AG08396 (cell line): ENCODE data around the gene PUS1.

Experiments used
- DNase-seq: peaks from one replicate; pipeline ENCODE4 v3.0.0; 2012; ENCODE audit warnings: low spot score, mixed read lengths

Gene PUS1

DNA sequence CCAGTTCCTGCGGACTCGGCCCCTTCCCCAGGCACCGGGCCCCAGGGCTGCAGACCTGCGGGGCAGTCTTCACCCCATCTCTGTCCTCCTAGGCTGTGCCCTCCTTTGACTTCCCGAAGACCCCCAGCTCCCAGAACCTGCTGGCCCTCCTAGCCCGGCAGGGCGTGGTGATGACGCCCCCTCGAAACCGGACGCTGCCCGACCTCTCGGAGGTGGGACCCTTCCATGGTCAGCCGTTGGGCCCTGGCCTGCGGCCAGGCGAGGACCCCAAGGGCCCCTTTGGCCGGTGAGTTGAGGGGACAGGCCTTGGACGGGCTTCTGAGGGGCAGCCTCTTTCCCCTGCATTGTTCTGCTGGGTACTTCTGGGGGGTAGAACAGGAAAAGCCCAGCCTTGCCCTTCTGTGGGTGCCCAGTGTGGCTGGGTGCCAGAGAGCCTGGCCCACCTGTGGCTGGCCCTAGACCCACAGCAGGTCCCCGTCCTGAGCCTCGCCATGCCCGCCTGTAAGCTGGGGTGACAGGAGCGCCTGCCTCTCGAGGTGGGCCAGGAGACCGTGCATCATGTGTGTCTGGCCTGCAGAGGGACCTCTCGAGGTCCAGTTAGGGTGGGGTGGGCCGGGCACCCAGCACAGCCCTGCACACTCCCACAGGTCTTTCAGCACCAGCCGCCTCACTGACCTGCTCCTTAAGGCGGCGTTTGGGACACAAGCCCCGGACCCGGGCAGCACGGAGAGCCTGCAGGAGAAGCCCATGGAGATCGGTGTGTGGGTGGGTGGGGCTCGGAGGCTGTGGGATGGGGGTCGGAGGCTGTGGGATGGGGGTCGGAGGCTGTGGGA lies 12.6 kb upstream of the PUS1 start:
- no peak for DNase-seq

DNA sequence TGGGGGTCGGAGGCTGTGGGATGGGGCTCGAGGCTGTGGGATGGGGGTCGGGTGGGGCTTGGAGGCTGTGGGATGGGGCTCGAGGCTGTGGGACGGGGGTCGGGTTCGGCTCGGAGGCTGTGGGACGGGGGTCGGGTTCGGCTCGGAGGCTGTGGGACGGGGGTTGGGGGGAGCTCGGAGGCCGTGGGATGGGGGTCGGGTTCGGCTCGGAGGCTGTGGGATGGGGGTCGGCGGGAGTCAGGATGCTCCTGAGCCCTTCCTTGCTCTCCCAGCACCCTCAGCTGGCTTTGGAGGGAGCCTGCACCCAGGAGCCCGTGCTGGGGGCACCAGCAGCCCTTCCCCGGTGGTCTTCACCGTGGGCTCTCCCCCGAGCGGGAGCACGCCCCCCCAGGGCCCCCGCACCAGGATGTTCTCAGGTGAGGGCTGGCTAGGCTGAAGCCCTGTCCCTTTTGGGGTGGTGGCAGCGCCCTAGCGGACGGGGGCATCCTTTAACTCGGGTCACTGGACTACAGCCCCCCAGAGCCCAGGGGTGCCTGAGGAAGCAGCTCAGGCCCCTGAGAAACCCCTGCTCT lies 11.9 kb upstream of the PUS1 start:
- no peak for DNase-seq

DNA sequence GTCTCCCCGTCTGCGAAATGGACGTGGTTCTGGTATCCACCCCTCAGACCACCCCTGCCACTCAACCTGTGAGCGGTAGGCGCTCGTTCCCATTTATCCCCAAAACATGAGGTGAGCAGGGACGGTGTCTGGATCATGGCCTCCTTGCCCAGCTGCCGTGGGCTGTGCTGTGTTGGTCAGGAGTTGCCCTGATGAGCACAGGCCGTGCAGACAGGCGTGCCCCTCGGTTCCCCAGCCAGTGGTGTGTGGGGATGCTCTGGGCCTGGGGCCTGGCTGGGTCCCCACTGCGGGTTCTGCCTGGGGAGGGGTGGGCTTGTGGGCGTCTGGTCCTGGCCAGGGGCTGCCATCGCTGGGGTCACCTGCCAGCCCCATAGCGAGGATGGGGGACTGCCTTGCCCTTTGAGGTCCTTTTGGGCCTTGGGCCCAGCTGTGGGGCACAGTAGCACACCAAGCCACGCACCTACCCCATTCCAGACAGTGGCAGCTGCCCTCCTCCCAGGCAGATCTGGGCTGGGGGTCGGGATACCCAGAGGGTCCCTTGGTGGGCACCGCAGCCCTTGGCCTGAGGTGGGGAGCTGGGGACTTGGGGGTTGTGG lies 11.3 kb upstream of the PUS1 start:
- no peak for DNase-seq

DNA sequence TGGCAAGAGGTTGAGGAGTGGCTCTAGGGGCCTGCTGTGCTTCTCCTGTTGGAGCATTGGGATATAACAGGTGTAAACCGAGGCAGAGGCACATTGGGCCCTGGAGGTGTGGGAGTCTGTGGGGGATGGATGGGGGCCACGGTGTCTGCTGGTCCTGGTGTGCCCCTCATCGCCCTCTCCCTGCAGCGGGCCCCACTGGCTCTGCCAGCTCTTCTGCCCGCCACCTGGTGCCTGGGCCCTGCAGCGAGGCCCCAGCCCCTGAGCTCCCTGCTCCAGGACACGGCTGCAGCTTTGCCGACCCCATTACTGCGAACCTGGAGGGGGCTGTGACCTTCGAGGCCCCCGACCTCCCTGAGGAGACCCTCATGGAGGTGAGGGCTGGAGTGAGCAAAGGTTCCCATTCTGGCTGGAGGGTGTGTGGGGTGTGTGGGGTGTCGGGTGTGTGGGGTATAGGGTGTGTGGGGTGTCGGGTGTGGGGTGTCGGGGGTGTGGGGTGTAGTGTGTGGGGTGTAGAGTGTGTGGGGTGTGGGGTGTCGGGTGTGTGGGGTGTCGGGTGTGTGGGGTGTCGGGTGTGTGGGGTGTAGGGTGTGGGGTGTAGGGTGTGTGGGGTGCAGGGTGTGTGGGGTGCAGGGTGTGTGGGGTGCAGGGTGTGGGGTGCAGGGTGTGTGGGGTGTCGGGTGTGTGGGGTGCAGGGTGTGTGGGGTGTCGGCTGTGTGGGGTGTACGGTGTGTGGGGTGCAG lies 10.6 kb upstream of the PUS1 start:
- no peak for DNase-seq

DNA sequence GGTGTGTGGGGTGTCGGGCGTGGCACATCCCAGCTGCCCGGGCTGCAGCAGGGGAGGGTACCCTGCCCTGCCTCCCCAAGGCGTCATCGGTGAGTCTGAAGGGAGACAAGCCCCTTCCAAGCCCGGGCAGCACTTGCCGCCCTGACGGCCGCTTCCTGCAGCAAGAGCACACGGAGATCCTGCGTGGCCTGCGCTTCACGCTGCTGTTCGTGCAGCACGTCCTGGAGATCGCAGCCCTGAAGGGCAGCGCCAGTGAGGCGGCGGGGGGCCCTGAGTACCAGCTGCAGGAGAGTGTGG lies 10.1 kb upstream of the PUS1 start:
- DNase-seq, result no peak

DNA sequence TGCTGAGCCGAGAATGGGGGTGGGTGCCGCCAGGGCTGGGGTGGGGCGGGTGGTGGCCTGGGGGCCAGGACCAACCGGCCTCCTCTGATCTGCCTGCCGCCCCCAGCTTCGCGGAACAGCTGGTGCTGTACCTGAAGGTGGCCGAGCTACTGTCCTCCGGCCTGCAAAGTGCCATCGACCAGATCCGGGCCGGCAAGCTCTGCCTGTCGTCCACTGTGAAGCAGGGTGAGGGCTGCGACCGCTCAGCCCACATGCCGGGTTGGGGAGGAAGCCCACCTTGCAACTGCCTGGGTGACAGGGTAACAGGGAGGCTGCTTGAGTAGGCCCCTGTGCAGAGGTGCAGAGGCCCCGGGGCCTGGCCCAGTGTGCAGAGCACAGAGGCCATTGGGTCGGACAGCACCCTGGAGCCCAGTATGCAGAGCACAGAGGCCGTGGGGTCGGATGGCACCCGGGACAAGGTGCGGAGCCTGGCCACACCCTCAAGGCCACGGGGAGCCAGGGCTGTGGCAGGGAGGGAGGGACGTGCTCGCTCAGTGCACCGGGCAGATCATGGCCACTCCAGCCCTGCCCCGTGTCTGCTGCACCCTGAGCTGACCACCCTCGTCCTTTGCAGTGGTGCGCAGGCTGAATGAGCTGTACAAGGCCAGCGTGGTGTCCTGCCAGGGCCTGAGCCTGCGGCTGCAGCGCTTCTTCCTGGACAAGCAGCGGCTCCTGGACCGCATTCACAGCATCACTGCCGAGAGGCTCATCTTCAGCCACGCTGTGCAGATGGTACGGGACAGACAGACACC lies 9.5 kb upstream of the PUS1 start:
- no peak for DNase-seq

DNA sequence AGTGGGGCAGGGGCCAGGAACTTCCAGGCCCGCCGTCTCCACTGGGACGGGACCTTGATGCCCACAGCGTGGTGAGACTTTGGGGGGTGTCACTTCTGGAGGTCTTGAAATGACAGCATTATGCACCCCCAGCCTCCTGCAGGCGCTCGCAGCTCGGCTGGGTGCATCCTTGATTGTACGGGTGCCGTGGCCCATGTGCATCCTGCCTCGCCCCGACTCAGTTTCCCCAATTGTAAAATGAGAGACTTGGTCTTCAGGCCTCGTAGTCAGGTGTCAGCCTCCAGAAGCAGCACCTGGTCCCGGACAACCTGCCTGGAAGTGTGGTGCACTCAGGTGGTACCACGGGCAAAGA lies 8.9 kb upstream of the PUS1 start:
- DNase-seq, result no peak

DNA sequence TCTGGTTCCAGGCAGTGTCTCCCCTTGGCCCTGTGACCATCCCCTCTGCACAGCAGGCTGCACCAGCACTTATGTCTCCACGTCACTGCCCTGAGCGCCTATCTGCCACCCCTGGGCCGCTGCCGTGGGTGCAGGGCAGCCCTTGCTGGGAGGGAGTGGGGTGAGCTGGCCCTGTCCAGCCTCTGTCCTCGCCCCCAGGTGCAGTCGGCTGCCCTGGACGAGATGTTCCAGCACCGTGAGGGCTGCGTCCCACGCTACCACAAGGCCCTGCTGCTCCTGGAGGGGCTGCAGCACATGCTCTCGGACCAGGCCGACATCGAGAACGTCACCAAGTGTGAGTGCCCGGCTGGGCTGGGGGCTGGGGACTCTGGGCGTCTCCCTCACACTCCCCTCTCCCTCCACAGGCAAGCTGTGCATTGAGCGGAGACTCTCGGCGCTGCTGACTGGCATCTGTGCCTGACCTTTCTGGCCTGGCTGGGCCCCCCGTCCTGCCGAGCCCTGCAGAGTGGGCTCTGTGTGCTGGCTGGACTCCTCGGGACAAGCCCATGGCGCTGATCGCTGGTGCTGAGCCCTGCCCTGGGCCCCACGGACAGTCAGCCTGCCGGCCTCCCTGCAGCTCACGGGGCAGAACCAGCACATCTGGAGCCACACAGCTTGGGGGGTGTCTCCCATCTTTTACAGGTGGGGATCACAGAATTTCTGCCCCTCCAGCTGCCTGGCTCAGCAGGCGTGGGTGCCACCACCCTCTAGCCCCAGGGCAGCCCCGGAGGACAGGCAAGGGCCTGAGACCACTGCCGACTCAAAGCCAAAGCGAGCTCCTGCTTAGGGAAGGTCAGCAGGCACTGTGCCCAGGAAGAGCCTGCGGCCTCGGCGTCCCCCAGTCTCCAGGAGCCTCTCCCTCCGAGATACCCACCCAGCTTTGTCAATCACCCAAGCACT lies 7.9 kb upstream of the PUS1 start:
- no peak for DNase-seq

DNA sequence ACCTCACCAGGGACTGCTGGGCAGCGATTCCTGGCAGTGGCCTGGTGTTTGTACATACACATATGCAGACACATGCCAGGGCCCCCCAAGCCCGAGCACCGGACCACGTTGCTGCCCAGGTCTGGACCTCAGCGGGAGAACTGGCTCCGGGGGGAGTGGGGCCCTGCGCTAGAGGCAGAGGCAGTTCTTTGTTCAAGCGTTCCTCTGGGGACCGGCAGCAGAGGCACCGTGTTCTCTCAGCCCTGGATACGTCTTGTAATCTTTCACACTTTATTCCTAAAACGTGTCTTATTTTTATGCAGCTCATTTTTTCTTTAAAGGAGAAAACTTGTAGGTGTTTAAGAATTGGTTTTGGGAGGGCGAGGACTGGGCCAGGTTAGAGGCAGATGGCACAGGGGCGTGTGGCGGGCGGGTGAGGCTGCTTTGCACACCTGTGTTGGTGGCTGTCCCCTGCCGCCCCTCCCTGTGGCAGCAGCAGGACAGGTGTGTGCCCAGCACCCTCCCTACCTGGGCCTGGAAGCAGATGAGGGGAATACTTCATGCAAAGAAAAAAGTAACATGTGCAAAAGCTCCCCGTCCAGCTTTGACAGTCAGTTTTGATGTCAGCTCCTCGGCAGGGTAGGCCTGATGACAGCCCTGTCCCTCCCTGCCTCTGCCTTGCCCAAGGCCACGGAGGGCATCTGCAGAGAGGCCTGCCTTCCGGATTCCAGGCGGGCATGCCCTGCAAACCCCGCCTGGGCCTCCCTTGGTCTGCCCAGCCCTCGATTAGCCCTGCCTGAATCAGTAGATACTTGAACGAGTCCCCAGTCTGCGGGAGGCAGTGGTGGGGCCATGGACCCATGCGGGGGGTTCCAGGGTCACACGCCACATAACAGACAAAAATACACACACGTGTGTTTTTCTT lies 7.0 kb upstream of the PUS1 start:
- DNase-seq, result no peak

DNA sequence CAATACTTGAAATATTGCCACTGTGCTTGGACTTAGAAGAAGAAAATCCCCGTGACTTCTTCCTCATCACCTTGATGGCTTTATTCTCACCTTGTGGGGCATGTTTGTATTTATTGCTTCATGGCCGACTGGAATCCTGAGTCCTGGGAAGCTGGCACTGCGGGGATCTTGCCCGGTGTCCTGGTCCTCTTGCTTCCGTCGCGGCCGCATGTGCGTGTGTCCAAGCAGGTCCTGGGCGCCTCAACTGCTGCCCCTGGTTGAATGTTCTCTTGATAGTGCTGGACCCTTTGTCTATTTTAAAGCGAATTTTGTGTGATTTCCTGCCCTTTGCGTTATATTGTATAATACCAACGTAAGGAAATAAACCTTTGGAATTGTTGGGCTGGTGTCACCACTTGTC lies 6.3 kb upstream of the PUS1 start:
- DNase-seq, result no peak

DNA sequence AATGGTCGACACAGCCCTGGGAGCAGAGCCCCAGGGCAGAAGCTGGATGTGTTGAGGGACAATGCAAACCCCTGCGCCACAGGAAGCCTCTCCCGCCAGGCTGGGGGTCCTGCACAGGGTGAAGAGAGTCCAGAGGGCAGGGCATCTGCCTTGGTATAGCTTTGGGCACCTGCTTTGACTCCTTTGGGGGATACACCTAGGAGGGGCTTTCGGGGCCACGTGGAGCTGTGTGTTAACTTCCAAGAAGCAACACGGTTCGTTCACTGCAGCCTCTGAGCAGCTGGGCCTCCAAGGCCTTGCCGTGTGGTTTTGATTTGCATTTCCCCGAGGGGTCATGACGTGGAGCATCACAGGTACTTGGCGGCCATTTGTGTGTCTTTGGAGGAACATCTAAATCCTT lies 5.8 kb upstream of the PUS1 start:
- no peak for DNase-seq

DNA sequence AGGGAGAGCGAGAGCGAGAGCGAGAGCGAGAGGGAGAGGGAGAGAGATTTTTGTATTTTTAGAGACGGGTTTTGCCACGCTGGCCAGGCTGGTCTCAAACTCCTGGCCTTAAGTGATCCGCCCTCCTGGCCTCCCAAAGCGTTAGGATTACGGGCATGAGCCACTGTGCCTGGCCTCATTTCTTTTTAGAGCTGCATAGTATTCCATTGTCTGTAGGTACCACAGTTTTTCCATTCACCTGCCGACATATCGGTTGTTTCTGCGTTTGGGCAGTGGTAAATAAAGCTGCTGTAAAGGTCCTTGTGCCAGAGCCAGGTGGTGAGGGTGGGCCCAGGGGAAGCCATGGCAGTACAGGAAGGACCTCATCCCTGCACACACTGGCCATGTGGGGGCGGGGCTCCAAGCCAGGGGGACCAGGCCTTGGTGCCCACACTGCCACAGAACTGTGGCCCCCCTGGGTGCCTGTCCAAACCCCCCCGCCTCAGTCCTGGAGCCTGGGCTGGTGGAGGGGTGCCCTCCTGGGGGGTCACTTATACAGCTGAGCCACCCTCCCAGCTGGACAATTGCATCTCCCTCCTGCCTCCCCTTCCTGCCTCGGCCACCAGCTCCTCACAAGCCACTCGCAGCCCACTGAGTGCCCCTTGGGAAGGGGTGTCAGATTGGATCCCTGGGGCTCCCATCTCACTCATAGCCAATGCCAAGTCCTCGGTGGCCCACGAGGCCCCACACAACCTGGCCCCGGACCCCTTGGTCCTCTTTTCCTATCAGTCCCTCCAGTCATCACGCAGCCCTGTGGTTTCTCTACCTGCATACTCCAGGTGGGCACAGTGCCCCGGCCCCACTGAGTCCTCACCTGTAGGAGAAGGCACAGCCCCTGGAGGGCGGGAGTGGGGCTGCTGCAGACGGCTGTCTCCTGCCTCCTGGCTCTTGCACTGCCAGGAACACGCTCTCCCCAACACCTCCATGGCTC lies 1.7 kb upstream of the PUS1 start:
- DNase-seq, result no peak

DNA sequence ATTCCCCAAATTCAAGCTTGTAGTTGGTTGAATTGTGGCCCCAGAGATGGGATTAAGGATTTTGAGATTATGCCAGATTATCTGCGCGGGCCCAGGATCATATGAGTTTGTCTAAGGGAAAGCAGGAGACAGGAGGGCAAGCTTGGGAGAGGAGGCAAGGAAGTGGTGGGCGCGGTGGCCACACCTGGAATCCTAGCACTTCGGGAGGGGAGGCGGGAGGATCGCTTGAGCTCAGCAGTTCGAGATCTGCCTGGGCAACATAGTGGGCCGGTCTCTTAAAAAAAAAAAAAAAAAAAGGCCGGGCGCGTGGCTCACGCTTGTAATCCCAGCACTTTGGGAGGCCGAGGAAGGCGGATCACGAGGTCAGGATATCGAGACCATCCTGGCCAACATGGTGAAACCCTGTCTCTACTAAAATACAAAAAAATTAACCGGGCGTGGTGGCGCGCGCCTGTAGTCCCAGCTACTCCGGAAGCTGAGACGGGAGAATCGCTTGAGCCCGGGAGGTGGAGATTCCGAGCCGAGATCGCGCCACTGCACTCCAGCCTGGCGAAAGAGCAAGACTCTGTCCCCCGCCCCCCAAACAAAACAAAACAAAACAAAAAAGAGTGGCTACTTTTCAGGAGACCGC lies 881 bp upstream of the PUS1 start:
- no peak for DNase-seq

DNA sequence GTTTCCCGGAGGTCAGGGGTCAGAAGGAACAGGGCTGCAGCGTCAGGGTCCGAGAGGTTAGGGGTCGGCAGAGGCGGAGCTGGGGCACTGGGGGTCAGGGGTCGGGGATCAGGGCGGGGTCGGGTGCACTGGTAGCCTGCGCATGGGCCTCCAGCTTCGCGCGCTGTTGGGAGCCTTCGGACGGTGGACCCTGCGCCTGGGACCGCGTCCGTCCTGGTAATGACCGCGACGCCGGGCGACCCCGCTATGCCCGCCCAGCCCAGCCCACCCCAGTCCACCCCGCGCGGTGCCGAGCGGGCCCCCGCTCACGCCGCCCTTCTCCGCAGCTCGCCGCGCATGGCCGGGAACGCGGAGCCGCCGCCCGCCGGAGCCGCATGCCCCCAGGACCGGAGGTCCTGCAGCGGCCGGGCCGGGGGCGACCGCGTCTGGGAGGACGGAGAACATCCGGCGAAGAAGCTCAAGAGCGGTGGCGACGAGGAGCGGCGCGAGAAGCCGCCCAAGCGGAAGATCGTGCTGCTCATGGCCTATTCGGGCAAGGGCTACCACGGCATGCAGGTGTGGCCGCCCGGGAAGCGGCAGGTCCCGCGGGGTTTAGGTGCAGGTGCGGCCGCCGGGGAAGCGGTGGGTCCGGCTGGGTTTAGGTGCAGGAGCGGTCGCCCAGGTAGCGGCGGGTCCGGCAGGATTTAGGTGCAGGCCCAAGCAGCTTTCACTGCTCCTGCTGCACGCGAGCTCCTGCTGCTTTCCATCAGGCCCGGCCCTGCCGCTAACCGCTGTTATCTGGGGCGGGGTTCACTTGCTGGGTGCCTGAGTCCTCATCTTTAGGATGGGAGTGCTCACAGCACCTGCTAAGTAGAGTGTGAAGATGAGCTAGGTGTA lies 743 bp downstream of the PUS1 start:
- peak; percentile 56 for DNase-seq

DNA sequence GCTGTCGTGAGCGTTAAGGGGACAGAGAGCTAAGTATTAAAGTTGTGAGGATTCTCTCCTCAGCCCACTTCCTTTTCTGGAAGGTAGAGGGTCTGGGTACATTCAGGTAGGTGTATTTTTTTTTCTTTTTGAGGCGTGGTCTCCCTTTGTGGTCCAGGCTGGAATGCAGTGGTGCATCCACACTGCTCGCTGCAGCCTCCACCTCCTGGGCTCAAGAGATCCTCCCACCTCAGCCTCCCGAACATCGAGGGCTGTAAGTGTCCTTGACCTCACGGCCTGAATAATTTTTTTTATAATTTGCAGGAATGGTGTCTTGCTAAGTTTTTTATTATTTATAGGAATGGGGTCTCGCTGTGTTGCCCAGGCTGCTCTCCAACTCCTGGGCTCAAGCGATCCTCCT lies 1.4 kb downstream of the PUS1 start:
- no peak for DNase-seq

DNA sequence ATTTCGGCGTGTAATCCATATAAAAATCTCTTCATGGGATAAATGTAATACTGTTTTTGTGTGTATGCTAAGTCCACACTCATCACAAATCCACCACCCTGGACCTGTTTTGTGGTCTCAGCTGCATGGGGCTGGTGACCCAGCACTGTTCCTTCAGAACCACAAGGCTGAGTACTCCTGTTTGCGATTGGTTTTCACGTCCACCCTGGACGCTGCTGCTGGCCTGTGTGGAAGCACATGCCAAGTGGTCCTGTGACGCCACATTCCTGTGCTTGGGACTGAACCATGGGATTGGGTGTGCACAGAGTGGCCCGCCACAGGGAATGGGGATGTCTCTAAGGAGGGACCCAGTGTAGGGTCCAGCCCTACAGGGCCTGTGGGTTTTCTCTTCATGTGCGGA lies 4.3 kb downstream of the PUS1 start:
- DNase-seq, result no peak

DNA sequence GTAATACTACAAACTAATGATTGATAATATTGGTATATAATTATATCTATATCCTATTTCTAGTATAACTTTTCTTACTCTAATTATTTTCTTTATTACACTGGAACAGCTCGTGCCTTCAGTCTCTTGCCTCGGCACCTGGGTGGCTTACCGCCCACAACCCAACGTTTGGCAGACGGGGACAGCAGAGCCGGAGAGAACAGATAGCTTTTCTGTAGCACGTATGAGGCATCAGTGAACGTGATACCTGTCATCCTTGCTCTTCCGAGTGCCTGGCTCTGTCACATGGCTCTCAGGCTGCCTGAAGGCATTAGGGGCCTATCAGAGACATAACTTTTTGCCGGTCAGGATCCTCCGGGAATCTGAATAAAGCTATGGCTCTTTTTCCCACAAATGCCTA lies 5.5 kb downstream of the PUS1 start:
- DNase-seq, result no peak

DNA sequence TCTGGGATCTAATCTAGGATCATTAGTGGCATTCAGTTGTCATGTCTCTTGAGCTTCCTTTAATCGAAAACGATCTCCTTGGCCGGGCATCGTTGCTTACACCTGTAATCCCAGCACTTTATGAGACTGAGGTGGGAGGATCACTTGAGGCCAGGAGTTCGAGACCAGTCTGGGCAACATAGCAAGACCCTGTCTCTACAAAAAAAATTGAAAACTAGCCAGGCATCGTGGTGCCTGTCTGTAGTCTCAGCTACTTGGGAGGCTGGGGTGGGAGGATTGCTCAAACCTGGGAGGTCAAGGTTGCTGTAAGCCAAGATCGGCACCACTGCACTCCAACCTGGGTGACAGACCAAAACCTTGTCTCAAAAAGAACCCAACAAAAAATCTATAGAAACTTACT lies 9.0 kb downstream of the PUS1 start:
- DNase-seq, result no peak
